HuH-7.5 (cell line): Measurements from ENCODE around the gene PYCR2.
"Not testable (repeated sequence)": the region's sequence is repeated elsewhere in the genome, so short reads cannot be mapped to it uniquely, and the experiment has no call there.

Experiments used
- DNase-seq: peaks from one replicate; pipeline ENCODE4 v3.0.0; 2011; ENCODE audit warnings: low spot score

PYCR2 gene

GRCh38 chr1:225923692-225924555, at the start of gene PYCR2:
Gene PYCR2 (minus strand): TSS chr1:225924250. CDS start chr1:225924110, 140 bp downstream.
- peak; percentile 99 for DNase-seq

- no peak for DNase-seq
These were observed 49.1 kb upstream of the PYCR2 start for GRCh38 chr1:225973158-225973557.

- no peak for DNase-seq
These were observed 48.5 kb upstream of the PYCR2 start for GRCh38 chr1:225972344-225973152.

- not testable (repeated sequence) for DNase-seq
These were observed 46.6 kb upstream of the PYCR2 start for GRCh38 chr1:225970592-225971157.

- not testable (repeated sequence) for DNase-seq
These were observed 45.7 kb upstream of the PYCR2 start for GRCh38 chr1:225969751-225970150.

GRCh38 chr1:225965231-225965630, 41.2 kb upstream of the PYCR2 start:
- no peak for DNase-seq

- DNase-seq = no peak
These were observed 39.9 kb upstream of the PYCR2 start for GRCh38 chr1:225963735-225964530.

GRCh38 chr1:225962440-225962975, 38.5 kb upstream of the PYCR2 start:
- peak; percentile 67 for DNase-seq

GRCh38 chr1:225961659-225962439, 37.8 kb upstream of the PYCR2 start:
- DNase-seq = no peak

GRCh38 chr1:225958041-225958440, 34.0 kb upstream of the PYCR2 start:
- no peak for DNase-seq

- no peak for DNase-seq
These were observed 30.7 kb upstream of the PYCR2 start for GRCh38 chr1:225954753-225955152.

GRCh38 chr1:225953315-225953714, 29.3 kb upstream of the PYCR2 start:
- no peak for DNase-seq

- DNase-seq = no peak
These were observed 27.0 kb upstream of the PYCR2 start for GRCh38 chr1:225950905-225951497.

GRCh38 chr1:225949041-225949440, 25.0 kb upstream of the PYCR2 start:
- DNase-seq = no peak

GRCh38 chr1:225946803-225947202, 22.8 kb upstream of the PYCR2 start:
- no peak for DNase-seq

GRCh38 chr1:225946082-225946620, 22.1 kb upstream of the PYCR2 start:
- no peak for DNase-seq

GRCh38 chr1:225945564-225945963, 21.5 kb upstream of the PYCR2 start:
- no peak for DNase-seq

- no peak for DNase-seq
These were observed 20.9 kb upstream of the PYCR2 start for GRCh38 chr1:225944951-225945350.

- no peak for DNase-seq
These were observed 20.3 kb upstream of the PYCR2 start for GRCh38 chr1:225944387-225944786.

- DNase-seq = no peak
These were observed 19.5 kb upstream of the PYCR2 start for GRCh38 chr1:225943582-225943981.
